Upper lobe of right lung (tissue), 1 donor: ENCODE results near the gene DRAM2. TPM values are rescaled to one million over a fixed set of nuclear protein-coding genes. Genes with fewer than 3 reads are reported as not detected.

Experiments used
- ATAC-seq: fragments of 200-7000 bp; cut with Tn5 transposase; one replicate; pipeline ENCODE4 v1.9.1; 2020; ENCODE audit warnings: mild to moderate bottlenecking, moderate library complexity
- DNase-seq: peaks from one replicate; pipeline ENCODE4 v3.0.0-alpha.2; 2020
- H3K27ac ChIP-seq: fragments of 200-600 bp; one replicate; pipeline ENCODE4 v1.8.0; 2022
- H3K27me3 ChIP-seq: fragments of 200-600 bp; one replicate; pipeline ENCODE4 v1.8.0; 2022; ENCODE audit warnings: mild to moderate bottlenecking
- H3K36me3 ChIP-seq: fragments of 200-600 bp; one replicate; pipeline ENCODE4 v1.8.0; 2022
- H3K4me1 ChIP-seq: fragments of 200-600 bp; one replicate; pipeline ENCODE4 v1.8.0; 2022
- H3K4me3 ChIP-seq: fragments of 200-600 bp; one replicate; pipeline ENCODE4 v1.8.0; 2022; ENCODE audit warnings: mild to moderate bottlenecking
- H3K9me3 ChIP-seq: fragments of 200-600 bp; one replicate; pipeline ENCODE4 v1.8.0; 2022
- CTCF ChIP-seq: fragments of 200-600 bp; IDR thresholded peaks from one replicate; pipeline ENCODE4 v1.8.0; 2022; ENCODE audit warnings: antibody characterized with exemption
- intact Hi-C: fragments of 100-400 bp; cut with DNase I; formaldehyde crosslinking; loops from one replicate; pipeline ENCODE4 v1.11.0; 2022
- long read RNA-seq: library from polyadenylated mRNA; unstranded; transcript quantifications from one replicate; pipeline ENCODE4 v2.0.0, GENCODE V29; 2021
- total RNA-seq: library from RNA; stranded (reverse); fragmentation: NEBNext Ultra II Directional; extraction: Animal tissue kit (Norgen Biotek cat#: 25700); gene quantifications from one replicate; pipeline ENCODE4 v1.2.1, GENCODE V29; 2021
- donor health status: DM: no; HTN: yes; CAD: no; lungs with severe emphysema.

Gene DRAM2
- 50.8 TPM for total RNA-seq
- long read RNA-seq, partial matches to known transcripts = 2 of 65 reads
- long read RNA-seq, other reads (novel, unspliced or antisense) = 61 of 65 reads

DNA sequence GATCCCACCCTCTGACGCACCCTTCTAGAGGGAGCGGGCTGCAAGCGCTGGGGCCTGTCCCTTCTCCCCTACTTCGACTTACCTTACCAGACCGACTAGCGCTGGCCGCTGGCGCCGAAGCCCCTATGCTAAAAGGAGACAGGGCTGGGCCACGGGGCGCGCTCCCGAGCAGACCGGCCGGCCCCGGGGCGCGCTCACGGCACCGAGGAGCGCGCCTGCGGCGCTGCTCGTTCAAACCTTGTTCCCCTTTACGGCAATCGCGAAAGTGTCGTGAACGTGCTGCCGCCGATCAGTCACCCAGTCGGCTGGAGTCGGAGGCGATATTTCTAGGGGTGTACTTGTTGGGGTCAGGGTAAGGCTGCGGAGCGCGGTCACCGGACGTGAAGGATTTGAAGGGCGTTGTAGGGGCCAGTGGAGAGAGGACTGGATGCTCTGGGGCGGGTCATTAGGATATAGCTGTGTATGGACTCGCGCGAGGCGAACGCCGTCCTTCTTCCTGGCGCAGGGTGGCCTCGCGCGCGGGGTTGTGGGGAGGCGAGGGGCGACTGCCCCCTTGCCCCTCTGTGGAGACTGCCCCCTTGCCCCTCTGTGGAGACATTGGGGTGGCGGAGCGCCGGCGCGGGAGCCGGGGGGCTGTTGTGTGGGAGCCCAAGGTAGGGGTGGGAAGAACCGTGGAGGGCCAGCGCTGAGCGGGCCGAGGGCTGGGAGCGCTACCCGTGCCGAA is at the start of gene DRAM2, which contains the start of gene CEPT1:
DRAM2 (minus strand) TSS at position 138 of the 724 bp plus-strand sequence. CDS start 8,539 bp downstream, outside the sequence.
CEPT1 (plus strand) TSS at position 268 of the 724 bp plus-strand sequence. CDS start 7,492 bp downstream, outside the sequence.
- H3K4me3 ChIP-seq = peak within 1 kb of the TSS; percentile 87
- no peak for TF ChIP-seq CTCF
- H3K9me3 ChIP-seq = no peaks in the 10 kb centered on the region
- intact Hi-C loops = no loop called here
- ATAC-seq = peak; percentile 98
- no peaks in the 10 kb centered on the region for H3K27me3 ChIP-seq
- peak within 1 kb of the TSS; percentile 95 for H3K27ac ChIP-seq
- H3K36me3 ChIP-seq = peaks cover 30% of the 10 kb centered on the region
- peak; percentile 96 for DNase-seq
- peaks cover 23% of the 10 kb centered on the region for H3K4me1 ChIP-seq

GRCh38 chr1:111184663-111185062 is 44.8 kb upstream of the DRAM2 start:
- Histone ChIP-seq H3K9me3 (no peaks in the 10 kb centered on the region), H3K36me3 (peaks cover 75% of the 10 kb centered on the region)

GRCh38 chr1:111183308-111184069 is 43.6 kb upstream of the DRAM2 start:
- Histone ChIP-seq H3K4me1 (no peaks in the 10 kb centered on the region), H3K27me3 (no peaks in the 10 kb centered on the region), H3K27ac (no peak overlapping the region), H3K4me3 (no peak overlapping the region), H3K36me3 (peaks cover 66% of the 10 kb centered on the region), H3K9me3 (no peaks in the 10 kb centered on the region)
- intact Hi-C loops = no loop called here
- no peak for DNase-seq
- TF ChIP-seq CTCF = no peak
- no peak for ATAC-seq

More at GRCh38 chr1:111184663-111185062, 44.8 kb upstream of the DRAM2 start:
- no peak for TF ChIP-seq CTCF
- no peaks in the 10 kb centered on the region for H3K4me1 ChIP-seq
- no peak overlapping the region for H3K27ac ChIP-seq
- intact Hi-C loops = no loop called here
- H3K4me3 ChIP-seq = no peak overlapping the region
- no peaks in the 10 kb centered on the region for H3K27me3 ChIP-seq
- ATAC-seq = no peak
- DNase-seq = no peak

DNA sequence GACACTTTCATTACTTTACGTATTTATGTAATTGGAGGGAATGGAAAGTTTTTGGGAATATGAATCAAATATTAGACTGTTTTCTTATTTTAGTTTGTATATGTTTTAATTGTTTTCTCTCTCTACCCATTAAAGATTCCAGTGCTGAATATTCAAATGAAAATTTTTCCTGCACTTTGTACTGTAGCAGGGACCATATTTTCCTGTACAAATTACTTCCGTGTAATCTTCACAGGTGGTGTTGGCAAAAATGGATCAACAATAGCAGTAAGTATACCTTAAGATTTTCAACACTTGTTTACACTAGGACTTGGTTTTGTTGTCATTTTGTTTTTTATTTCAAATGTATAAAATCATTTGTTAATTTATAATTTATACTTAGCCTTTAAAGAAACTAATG is 42.2 kb upstream of the DRAM2 start:
- H3K27ac ChIP-seq = no peak overlapping the region
- no peaks in the 10 kb centered on the region for H3K27me3 ChIP-seq
- H3K4me1 ChIP-seq = no peaks in the 10 kb centered on the region
- DNase-seq (no peak), ATAC-seq (no peak)
- intact Hi-C loops = no loop called here
- H3K4me3 ChIP-seq = no peak overlapping the region
- TF ChIP-seq CTCF = no peak
- H3K9me3 ChIP-seq = no peaks in the 10 kb centered on the region
- peaks cover 58% of the 10 kb centered on the region for H3K36me3 ChIP-seq

GRCh38 chr1:111179968-111180533 is 40.2 kb upstream of the DRAM2 start:
- no peak for DNase-seq
- Histone ChIP-seq H3K27me3 (no peaks in the 10 kb centered on the region), H3K4me3 (no peak overlapping the region), H3K9me3 (no peaks in the 10 kb centered on the region), H3K27ac (no peak overlapping the region), H3K4me1 (no peaks in the 10 kb centered on the region), H3K36me3 (peaks cover 58% of the 10 kb centered on the region)
- intact Hi-C loops = no loop called here
- no peak for ATAC-seq
- no peak for TF ChIP-seq CTCF
